ENCODE results near the gene TMEM80. TPM values are rescaled to one million over a fixed set of nuclear protein-coding genes. Genes with fewer than 3 reads are reported as not detected.

TMEM80 gene
- total and polyA plus RNA-seq, 10 of the 15 experiments (the other 5 are each of a cell fraction or from before 2014, with no cell fraction given) = 6.7 to 30.9 (median 20.7) TPM

- Histone ChIP-seq H3K36me3 (ENCODE audit: control insufficient read depth in 2 of 2, insufficient read depth in 2 of 2, low read length in 1 of 2) (no peaks in the 10 kb centered on the region), H4K20me1 (ENCODE audit: control insufficient read depth, insufficient read depth) (no peaks in the 10 kb centered on the region), H2AFZ (ENCODE audit: control insufficient read depth, low read depth, low read length) (no peak overlapping the region), H3K9ac (ENCODE audit: control insufficient read depth, insufficient read depth, low read length) (no peak overlapping the region), H3K4me2 (ENCODE audit: control insufficient read depth, insufficient read depth) (no peak overlapping the region), H3K27ac (ENCODE audit: control insufficient read depth, insufficient read depth) (no peak overlapping the region), H3K4me3 (no peak overlapping the region), H3K9me3 (replicated peaks; ENCODE audit: control insufficient read depth, insufficient read depth, low read length) (no peaks in the 10 kb centered on the region; the same call in 2 of the 3 replicates), H3K4me1 (ENCODE audit: control insufficient read depth, insufficient read depth, low read length) (no peaks in the 10 kb centered on the region), H3K79me2 (ENCODE audit: control insufficient read depth, insufficient read depth, low read length) (no peaks in the 10 kb centered on the region), H3K27me3 (replicated peaks in 1 of 2; ENCODE audit: control insufficient read depth in 2 of 2, insufficient read depth in 2 of 2, low read length in 1 of 2) (no peaks in the 10 kb centered on the region)
- FAIRE-seq (no peak), DNase-seq (ENCODE audit: low read depth, low spot score) (no peak), ATAC-seq (no peak)
- intact Hi-C loops (cut with micrococcal nuclease; ENCODE audit: unreplicated experiment) (no loop called here), in situ Hi-C loops (cut with MboI) (loop anchor here (5.0 kb wide), 1 partner anchor 157 kb away; no protein-coding TSS in a partner anchor)
- no TSS peak for BruUV-seq (replicated peaks)
- CTCF ChIA-PET = no interaction called here
- 80% methylated on average over 6 of the region's 6 CpGs for WGBS (ENCODE audit: insufficient coverage, insufficient replicate concordance, low lambda C conversion rate, missing lambda C conversion rate)
- TF ChIP-seq MXI1 (IDR thresholded peaks at IDR 0.05; ENCODE audit: low read depth, low read length) = no peak
- TF ChIP-seq PAX5 (IDR thresholded peaks at IDR 0.05; ENCODE audit: borderline replicate concordance, low read depth, low read length) = no peak
- no peak for TF ChIP-seq FOXM1 (IDR thresholded peaks at IDR 0.05; ENCODE audit: low read depth, low read length)
- TF ChIP-seq SIX5 (IDR thresholded peaks at IDR 0.05; ENCODE audit: low read depth, low read length, severe bottlenecking) = no peak
- TF ChIP-seq MTA3 (IDR thresholded peaks at IDR 0.05; ENCODE audit: borderline replicate concordance, low read length) = no peak
- no peak for TF ChIP-seq SPI1 (IDR thresholded peaks at IDR 0.05; ENCODE audit: borderline replicate concordance, insufficient read depth, low read depth, low read length)
- TF ChIP-seq GATAD2B (conservative IDR thresholded peaks at IDR 0.05; ENCODE audit: low read depth) = no peak
- no peak for TF ChIP-seq RB1 (IDR thresholded peaks at IDR 0.05; ENCODE audit: borderline replicate concordance)
- TF ChIP-seq IRF4 (IDR thresholded peaks at IDR 0.05; ENCODE audit: low read depth, low read length) = no peak
- no peak for TF ChIP-seq SUZ12 (IDR thresholded peaks at IDR 0.05; ENCODE audit: unreplicated experiment)
- no peak for TF ChIP-seq NFYA (IDR thresholded peaks at IDR 0.05; ENCODE audit: borderline replicate concordance, low read depth, low read length)
- TF ChIP-seq HDAC2 (IDR thresholded peaks at IDR 0.05) = no peak
- no peak for TF ChIP-seq TCF7 (IDR thresholded peaks at IDR 0.05; ENCODE audit: borderline replicate concordance)
- SMC1A ChIA-PET (ENCODE audit: uncharacterized antibody, unreplicated experiment) = no interaction called here
- POLR2A ChIA-PET = no interaction called here
- RAD21 ChIA-PET (ENCODE audit: unreplicated experiment) = no interaction called here
These were observed 18.8 kb downstream of the TMEM80 start for GRCh38 chr11:714436-714835.

All from GM12878 (cell line).